HG03439 (cell line): ENCODE measurements around the gene CALML6.
"Not testable (repeated sequence)": the region's sequence is repeated elsewhere in the genome, so short reads cannot be mapped to it uniquely, and the experiment has no call there.

Experiments used
- ATAC-seq: cut with Tn5 transposase; IDR thresholded peaks from one replicate; pipeline ENCODE4 v1.9.1; 2021; ENCODE audit warnings: mild to moderate bottlenecking, moderate library complexity; ENCODE audit not compliant: unreplicated experiment

CALML6 gene, protein sequence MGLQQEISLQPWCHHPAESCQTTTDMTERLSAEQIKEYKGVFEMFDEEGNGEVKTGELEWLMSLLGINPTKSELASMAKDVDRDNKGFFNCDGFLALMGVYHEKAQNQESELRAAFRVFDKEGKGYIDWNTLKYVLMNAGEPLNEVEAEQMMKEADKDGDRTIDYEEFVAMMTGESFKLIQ

DNA sequence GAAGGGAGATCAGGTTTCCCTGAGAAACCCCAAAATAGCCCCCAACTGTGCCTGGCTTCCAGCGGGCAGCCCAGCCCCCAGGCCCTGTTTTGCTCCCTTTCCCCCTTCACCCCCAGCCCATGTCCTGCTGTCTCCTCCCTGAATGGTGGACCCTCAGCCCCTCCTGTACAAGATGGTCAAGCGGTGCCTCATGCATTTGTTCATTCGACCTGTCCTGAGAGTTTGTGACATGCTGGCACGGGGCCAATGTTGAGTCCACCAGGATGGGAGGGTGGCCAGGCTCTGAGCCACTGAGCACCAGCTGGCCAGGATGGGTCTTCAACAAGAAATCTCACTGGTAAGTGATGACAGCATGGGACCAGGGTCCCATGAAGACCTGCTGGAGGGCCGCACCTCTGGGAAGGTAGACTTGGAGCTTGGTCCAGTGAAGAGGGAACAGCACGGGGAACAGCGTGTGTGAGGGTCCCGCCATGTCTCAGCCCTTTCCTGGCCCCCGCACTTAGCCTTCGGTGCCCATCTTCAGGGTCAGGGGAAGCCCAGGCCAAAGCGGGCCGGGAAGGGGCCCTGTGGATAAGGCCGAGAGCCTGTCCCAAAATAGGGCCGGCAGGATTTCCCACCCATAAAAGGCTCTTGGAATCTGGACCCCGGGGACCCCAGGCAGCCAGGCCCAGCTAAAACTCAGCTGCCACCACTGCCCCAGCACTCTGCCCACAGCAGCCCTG lies at the start of gene CALML6:
Gene CALML6 (plus strand): TSS at position 290 of the 722 bp plus-strand sequence. CDS start 21 bp downstream, at position 311.
- ATAC-seq: no peak

DNA sequence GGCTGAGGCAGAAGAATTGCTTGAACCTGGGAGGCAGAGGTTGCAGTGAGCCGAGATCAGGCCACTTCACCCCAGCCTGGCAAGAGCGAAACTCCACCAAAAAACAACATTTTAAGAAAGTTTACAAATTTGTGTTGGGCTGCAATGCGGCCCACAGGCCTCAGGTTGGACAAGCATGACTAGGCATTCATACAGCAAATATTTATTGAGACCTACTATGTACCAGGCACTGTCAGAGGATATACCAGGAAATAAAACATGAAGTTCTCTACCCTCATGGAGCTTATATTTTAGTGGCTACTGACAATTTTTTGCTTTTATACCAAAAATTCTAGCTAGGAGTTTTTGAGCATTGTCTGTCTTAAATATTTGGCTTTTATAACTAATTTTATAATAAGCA lies 47.9 kb upstream of the CALML6 start:
- ATAC-seq: no peak

DNA sequence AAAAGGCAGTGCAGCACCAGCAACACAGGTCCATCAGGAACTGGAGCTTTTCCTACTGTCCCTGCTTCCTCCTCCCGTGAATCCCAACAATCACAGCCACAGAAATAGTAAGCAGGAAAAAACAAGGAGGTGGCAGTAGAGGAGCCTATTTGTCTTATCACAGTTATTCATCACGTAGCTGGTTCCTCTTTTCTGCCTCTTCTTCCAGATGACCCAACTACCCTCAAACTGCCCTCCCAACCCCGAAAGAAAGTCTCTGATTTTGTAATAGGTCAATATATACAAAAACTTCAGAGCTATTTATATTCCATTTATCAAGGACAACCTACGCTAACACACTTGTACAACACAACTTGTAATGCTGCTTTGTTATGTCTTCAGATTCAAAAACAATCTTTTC lies 45.6 kb upstream of the CALML6 start:
- no peak for ATAC-seq

DNA sequence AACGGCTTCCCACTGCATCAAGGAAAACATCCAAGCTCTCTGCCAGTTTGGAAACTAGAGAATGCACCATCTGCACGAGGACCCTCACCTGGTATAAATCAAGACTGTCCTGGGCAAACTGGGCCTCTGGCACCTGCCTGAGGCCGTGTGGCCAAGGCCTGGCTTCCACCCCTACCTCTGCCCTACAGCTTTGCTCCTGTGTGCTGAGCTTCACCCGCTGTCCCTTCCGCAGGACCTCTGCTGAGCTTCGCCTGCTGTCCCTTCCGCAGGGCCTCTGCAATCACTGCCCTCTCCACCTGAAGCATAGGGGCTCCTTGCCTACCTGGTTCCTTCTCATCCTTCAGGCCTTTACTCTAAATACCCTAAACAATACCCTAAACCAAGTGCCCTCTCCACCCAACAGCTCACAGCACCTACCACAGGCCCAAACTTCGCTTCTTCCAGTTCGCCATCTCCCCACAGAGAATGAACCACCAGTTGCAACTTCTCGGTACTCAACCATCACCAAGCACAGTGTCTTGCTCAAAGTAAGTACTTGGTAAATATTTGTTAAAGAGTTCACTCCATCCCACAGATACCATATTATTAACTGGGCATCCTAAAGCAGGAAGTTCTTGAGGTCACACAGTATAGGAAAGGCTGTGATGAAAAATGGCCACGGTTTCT lies 42.6 kb upstream of the CALML6 start:
- no peak for ATAC-seq

DNA sequence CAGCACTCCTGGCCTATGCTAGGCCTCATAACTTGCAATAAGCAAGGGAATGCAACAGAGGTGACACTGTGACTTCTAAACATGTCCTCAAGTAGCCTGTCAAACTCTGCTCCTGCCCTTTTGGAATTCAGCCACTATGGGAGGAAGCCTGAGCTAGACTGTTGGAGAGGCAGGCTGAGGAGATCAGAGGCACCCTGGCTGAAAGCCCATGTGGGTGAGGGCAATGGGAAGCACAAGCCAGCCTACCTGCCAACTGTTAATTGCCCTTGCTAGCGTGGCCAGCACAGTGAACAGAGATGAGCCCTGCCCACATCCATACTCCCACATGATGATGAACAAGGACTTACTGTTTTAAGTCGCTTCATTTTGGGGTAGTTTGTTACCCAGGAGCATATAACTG lies 41.9 kb upstream of the CALML6 start:
- ATAC-seq: no peak

DNA sequence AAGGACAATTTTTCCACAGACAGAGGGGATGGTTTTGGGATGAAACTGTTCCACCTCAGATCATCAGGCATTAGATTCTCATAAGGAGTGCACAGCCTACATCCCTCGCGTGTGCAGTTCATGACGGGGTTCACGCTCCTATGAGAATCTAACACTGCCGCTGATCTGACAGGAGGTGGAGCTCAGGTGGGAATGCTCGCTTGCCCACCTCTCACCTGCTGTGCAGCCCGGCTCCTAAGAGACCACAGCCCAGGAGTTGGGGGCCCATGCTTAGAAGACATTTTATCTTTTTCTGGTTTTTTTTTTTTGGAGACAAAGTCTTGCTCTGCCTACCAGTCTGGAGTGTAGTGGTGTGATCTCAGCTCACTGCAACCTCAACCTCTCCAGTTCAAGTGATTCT lies 40.2 kb upstream of the CALML6 start:
- no peak for ATAC-seq

DNA sequence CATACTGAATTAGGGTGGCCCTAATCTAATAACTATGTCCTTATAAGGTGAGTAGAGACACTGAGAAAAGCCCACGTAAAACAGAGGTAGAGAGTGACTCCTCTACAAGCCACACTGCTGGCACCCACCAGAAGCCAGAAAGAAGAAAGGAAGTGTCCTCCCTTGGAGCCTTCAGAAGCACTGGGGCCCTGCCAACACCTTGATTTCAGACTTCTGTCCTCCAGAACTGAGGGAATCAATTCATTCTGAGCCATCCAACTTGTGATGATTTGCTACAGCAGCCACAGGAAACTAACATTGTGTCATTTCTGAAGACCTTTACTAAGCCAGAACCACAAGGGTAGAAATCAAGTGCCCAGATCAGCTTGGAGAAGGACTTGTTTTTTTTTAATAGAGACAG lies 39.1 kb upstream of the CALML6 start:
- no peak for ATAC-seq

DNA sequence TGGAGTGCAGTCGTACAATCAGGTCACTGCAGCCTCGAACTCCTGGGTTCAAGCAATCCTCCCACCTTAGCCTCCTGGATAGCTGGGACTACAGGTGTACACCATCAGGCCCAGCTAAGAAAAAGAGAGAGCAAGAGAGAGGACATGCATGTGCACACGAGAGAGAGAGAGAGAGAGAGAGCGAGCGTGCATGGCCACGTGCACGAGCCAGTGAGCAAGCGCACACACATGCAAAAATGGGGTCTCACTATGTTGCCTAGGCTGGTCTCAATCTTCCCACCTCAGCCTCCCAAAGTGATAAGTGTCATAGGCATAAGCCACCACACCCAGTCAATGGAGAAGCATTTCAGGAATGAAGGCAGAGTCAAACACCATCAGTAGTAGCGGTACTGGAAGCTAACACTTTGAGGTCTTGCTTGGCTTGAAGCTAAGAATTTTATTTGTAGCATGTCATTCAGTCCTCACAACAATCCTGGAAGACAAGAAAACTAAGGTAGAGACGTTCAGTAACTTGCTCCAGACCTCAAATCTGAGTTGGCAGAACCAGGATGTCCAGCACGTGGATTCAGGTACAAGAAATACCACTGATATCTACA lies 38.6 kb upstream of the CALML6 start:
- no peak for ATAC-seq

DNA sequence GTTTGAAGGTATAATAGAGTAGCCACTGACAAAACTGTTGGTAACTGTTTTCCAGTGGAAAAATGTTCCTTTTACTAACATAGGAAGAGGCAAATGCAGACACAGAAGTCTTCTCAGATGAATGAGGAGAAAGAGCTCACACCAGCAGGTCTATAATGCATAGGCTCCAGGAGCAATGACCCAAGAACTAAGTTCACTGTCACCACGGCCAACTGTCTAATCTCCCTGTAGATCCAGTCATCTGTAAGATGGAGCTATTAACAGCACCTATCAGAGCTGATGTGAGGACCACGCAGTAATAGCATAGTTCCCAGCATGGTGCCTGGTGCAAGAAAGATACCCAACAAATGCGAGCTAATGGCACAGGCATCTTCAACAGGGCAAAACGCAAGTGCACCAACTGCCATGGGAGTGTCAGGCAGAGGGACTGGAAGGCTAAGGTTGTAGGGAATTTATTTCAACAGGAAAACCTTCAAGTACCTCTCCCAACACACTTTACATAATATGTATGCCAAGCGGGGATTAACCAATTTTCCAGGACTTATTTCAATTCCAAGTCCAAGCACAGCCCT lies 37.1 kb upstream of the CALML6 start:
- ATAC-seq: no peak

DNA sequence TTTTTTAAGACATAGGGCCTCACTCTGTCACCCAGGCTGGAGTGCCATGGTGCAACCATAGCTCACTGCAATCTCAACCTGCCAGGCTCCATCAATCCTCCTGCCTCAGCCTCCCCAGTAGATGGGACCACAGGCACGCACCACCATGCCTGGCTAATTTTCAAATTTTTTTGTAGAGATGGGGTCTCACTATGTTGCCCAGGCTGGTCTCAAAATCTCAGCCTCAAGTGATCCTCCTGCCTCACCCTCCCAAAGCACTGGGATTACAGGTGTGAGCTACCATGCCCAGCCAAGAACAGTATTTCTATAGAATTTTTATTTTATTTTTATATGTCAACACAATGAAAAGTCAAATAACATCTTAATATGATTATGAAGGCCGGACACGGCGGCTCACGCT lies 35.1 kb upstream of the CALML6 start:
- ATAC-seq: no peak

DNA sequence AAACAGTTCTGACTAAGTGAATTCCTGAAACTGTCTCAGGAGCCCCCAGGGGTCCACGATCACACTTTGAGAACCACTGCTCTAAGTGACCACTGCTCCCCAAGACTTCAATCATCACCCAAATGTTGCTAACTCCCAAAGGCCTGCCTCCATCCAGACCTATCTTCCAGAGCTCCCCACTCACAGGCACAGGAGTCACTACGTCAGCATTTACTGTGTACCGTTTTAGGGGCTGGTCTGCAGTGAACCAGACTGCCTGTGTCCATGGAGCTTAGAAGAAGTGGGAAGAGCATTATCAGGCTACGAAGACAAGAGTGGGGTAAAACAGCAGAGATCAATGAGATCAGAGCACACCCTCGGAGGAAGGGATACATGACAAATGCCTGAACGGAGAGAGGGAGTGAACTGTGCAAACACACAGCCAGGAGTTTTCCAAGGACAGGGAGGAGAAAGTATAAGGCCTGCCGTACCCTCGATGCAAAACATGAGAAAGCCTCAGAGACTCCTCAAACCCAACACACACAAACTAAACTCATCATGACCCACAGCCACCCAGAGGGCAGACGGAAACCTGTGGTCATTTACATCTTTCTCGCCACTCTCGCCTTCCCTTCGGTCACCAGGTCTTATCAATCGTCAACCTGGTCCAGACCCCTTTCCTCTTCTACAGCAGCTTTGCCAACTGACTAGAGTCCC lies 34.3 kb upstream of the CALML6 start:
- ATAC-seq: no peak

DNA sequence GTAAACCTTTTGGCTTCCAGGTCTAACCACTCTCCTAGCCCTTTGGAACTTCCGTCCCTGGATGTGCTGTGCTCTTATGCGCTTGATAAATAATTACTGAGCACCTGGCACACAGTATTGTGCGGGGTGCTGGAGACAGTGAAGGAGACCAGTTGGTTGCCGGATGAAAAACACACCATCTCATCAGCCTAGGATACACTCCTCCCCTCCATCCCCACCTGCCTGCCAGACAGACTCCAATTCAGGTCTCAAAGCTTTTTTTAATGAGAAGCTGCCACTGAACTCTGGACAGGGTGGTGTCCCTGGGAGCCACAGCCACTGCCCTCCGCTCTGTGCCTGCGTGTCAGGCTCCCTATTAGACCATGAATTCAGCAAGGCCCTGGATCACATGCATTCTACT lies 33.3 kb upstream of the CALML6 start:
- ATAC-seq: no peak

DNA sequence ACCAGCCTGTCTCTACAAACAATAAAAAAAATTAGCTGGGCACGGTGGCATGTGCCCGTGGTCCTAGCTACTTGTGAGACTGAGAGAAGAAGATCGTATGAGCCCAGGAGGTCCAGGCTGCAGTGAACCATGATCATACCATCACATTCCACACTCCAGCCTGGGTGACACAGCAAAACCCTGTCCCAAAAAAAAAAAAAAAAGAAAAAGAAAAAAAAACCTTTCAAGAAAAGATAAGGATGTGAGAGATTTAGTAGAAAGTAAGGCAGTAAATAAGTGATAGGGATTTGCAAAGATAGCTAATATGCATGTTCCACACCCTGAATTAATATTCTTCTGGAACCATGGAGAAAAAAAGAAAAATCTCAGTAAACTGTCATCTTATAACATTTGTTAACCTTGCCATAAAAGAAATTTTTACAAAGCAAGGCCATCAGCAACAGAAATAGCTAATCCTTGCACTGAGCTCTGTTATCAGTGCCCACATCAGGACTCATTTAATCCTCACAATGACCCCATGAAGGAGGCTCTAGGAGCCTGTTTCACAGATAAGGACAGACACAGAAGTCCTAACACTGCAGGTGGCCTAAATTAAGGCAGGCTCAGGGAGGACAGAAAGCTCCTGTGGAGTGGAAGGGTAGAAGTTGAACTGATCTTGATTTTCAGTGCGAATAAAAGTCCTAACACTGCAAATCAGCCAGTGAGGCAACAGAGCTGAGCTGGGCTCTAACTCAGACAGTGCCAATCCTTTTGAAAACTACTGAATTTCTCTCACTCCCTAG lies 31.8 kb upstream of the CALML6 start:
- no peak for ATAC-seq

DNA sequence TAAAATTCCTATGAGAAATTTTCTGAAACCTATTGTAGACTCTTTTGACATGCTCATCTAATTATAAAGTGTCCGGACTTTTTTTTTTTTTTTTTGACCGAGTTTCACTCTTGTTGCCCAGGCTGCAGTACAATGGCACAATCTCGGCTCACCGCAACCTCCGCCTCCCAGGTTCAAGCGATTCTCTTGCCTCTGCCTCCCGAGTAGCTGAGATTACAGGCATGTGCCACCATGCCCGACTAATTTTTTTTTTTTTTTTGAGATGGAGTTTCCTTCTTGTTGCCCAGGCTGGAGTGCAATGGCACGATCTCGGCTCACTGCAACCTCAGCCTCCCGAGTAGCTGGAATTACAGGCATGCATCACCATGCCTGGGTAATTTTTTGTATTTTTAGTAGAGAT lies 31.2 kb upstream of the CALML6 start:
- not testable (repeated sequence) for ATAC-seq

DNA sequence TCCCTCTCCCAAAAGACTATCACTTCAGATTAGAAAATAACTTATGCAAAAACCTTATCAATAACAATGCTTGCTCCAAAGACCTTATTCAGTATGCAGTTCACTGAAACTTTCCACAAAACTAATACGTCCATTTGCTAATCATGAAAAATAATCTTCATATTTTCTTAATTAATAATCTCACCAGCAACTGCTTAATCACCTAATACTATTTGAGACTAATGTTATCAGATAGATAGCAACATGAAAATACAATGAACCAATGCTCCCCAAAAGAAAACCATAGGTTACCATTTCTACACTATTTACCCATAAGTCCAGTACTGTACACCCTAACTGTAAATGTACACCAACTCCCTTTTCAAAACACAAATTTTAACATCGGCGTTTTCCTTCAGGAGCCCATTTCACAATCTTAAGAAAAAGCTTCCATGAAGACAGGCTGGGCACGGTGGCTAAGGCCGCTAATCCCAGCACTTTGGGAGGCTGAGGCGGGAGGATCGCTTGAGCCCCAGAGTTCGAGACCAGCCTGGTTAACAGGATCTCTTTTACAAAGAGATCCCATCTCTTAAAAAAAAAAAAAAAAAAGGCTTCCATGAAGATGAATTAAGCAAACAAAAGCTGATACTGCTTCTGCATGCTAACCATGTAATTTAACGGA lies 25.8 kb upstream of the CALML6 start:
- no peak for ATAC-seq

DNA sequence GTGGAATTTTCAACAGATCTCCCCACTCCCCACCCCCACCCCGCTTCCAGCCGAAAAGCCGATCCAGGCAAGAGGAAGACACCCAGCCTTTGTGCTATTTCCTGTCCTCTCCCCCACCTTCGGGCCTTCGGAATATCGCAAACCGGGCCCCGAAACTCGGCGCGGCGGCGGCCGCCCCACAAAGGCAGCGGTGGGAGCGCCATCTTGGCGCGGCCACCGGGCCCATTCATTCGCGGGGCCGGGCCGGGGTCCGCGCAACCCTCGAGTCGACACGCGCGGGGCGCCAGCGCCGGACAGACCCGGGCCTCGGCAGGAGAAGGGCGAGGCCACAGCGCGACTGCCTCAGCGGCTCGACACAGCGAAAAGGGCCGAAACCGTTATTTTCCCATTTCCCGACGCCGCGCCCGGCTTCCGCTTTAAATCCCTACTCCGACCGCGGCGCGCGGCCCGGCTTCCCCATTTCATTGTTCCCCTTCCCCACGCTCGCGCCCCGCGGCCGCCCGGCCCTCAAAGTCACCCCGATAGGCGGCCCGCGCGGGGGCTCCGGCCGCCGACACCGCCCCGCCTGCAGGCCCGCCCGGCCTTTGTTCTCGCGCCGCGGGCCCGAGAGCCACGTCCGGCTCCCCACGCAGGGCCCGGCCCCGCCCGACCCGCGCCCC lies 25.1 kb upstream of the CALML6 start:
- peak; percentile 35 for ATAC-seq

DNA sequence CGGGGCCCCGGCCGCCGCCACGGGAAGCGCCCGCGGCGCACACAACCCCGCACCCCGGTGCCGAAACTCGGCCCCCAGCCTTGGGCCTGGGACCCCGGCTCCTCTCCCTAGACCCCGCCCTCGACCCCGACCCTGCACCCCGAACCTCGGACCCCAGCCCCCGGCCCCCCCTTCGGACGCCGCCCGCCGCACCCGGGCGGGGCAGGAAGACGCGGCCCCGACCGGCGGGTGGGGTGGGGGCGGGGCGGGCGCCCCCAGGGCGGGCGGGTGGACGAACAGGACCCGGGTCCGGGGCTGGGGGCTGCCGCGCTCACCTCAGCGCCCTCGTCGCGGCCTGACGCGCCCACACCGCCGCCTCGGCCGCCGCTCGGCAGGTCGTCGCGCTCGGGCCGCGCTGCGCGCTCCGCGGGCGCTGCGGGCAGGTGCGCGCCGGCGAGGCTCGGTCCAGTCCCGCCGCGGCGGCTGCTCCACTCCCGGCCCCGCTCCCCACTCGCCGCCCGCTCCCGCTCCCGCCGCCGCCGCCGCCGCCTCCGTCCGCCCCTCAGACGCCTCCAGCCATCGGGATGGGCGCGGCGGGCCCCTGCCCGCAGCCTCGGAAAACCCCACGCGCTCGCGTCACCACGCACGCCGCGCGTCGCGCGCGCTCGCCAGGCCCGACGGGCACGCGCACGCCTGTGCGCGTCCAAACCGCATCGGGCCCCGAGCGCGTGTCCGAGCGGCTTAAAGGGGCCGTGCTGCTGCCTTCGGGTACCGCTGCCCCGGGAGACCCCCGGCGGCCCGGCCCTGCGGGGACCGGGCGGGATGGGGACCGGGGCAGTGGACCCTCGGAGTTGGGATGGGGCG lies 24.3 kb upstream of the CALML6 start, which contains the start of gene GNB1:
Gene GNB1 (minus strand): TSS at position 582 of the 843 bp plus-strand sequence. CDS start 65,634 bp downstream, outside the sequence.
- ATAC-seq: peak; percentile 70
